SH-SY5Y (cell line): ENCODE data around the gene CRYAB.

ENCODE experiments used
- GATA2 ChIP-seq: IDR thresholded peaks from 2 replicates; pipeline ENCODE4 v1.6.1; 2011; ENCODE audit warnings: mild to moderate bottlenecking, low read depth, low read length
- GATA3 ChIP-seq: IDR thresholded peaks from 2 replicates; pipeline ENCODE4 v1.6.1; 2011; ENCODE audit warnings: low read depth, mild to moderate bottlenecking, low read length, moderate library complexity

DNA sequence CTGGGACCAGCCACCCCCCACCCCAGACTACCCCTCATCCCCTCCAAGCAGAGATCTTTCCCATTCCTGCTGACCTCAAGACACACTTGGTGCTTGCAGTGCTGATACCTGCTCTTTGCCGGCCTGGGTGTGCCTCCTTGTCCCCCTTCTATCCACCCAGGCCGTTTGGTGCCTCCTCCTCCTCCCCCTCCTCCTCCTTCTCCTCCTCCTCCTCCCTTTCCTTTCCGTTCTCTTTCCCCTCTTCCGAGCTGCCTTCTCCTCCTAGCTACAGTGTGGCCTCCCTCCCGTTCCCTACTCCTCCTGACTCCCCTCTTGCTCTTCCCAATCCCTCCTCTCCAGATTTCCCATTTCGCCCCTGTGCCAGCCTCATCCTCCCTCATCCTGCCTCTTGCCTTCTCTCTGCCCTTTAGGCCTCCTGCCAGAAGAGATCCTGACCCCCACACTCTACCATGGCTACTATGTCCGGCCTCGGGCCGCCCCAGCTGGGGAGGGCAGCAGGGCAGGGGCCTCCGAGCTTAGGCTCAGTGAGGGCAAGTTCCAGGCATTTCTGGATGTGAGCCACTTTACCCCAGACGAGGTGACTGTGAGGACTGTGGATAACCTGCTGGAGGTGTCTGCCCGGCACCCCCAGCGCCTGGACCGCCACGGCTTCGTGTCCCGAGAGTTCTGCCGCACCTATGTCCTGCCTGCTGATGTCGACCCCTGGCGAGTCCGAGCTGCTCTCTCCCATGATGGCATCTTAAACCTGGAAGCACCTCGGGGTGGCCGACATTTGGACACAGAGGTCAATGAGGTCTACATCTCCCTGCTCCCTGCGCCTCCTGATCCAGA is 1.7 kb upstream of the CRYAB start:
- TF ChIP-seq GATA2 (no peak), GATA3 (no peak)
